NCI-H2029 treated with DMSO at 0.1 percent for 48 hours (cell line): ENCODE measurements around the gene NEK6.

Source experiments
- DNase-seq: peaks from one replicate; lab custom pipeline; 2025; lab: John Stamatoyannopoulos, UW

NEK6 gene

GRCh38 chr9:124376329-124376728, 118.6 kb downstream of the NEK6 start:
- no peak for DNase-seq

- DNase-seq: no peak
These were observed 120.0 kb downstream of the NEK6 start for GRCh38 chr9:124377551-124378406.

DNA sequence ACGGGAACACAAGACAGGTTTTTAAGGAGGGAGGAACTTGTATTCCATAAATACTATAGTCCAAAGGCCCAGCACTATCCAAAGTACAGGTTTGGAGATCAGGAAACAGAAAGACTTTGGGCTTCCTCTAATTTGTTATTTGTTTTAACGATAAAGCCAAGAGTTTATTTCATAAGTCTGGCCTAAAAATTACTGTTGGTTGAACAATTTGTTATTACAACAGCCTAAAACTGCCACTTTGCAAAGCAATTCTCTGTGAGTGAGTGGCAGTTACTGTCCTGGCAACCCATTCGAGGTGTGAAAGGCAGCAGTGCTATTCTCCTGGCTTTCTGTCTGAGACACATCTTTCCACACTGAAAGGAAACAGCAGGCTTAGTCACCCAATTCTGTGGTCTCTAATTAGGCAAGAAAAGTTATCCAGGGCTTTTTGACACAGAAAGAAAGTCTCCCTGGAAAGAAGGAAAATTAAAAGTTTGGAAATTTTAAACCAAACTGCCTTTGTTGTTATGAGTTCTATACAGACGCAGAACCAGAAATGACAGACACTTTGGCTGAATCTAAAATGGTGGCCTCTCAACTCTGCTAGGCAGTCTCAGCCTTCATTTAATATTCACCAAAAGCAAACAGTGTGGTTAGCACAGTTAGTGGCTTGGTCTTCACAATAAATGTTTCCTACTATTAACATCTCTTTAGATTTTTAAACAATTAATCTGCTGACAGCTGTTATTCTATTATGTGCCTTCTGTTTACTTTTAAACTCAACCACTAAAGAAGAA, 123.6 kb downstream of the NEK6 start:
- DNase-seq: peak; percentile 60

DNA sequence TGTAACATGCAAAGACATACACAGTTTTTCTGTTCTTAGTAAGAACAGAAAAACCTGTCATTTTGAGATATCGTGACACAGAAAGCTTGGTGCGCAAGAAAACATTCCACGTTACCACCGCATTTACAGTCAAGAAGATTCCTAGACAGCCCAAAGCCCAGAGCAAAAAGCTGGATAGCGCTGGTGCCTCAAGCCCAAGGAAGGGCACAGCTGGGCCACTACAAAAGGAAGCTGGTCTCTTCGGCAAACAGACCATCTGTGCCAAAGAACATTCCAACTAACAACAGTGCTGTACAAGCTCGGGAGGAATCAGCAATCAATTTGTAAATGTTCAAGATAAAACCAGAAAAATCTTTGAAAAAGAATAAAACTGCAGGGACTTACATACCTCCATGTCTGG, 126.5 kb downstream of the NEK6 start:
- DNase-seq: peak; percentile 81

GRCh38 chr9:124384846-124385245, 127.1 kb downstream of the NEK6 start:
- DNase-seq: peak; percentile 86

- no peak for DNase-seq
These were observed 127.9 kb downstream of the NEK6 start for GRCh38 chr9:124385623-124386022.

DNA sequence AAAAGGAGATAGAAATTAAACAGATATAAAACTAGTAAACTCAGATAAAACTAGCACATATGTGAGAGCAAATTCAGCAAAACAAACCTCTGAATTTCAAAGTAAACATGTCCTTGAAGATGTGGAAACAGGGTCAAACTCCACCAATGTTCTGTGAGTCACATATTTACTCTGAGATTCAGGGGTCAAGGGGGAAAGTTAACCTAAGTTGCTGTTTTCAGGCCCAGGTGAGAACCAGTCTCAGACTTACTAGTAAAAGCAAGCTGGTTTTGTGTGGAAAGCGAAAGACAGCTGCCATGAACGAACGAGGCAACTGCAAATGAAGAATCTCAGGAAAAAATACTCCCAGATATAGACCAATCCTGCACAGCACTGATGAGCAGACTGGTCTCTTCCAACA, 128.5 kb downstream of the NEK6 start:
- DNase-seq: no peak

- DNase-seq: no peak
These were observed 130.7 kb downstream of the NEK6 start for GRCh38 chr9:124388275-124389048.

DNA sequence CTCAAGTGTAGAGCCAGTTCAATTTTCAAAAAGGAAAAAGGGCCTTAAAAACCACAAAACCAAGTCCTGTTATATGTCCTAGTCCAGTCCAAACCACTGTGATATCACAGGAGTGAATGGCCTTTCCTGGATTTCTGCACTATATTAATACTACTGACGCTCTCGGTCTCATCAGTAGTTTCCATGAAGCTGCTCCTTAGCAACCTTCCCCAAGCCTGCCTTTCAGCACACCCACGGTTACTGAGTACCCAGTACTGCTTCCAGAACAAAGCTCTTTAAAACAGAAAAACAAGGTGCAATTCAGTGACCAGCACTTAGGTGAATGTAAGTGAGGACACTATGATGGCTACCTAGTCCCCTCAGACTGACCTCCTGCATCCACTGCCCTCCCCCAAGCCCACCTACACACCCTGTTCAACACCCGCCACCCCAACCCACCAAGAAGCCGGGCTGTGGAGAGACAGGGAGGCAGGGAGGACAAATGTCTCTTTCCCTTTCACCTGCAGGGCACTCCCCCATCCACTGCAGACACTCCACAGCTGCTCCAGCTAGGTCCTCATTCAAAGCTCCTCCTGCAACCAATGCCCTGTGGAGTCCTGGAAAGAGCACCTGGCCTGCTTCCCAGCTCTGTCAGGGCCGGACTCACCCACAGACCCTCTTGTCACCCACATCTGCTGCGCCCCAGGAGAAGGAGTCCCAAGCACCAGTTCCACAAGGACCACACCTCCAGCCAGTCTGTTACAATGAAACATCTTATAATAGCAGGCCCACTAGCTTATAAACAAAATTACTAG, 131.6 kb downstream of the NEK6 start:
- DNase-seq: peak; percentile 82

DNA sequence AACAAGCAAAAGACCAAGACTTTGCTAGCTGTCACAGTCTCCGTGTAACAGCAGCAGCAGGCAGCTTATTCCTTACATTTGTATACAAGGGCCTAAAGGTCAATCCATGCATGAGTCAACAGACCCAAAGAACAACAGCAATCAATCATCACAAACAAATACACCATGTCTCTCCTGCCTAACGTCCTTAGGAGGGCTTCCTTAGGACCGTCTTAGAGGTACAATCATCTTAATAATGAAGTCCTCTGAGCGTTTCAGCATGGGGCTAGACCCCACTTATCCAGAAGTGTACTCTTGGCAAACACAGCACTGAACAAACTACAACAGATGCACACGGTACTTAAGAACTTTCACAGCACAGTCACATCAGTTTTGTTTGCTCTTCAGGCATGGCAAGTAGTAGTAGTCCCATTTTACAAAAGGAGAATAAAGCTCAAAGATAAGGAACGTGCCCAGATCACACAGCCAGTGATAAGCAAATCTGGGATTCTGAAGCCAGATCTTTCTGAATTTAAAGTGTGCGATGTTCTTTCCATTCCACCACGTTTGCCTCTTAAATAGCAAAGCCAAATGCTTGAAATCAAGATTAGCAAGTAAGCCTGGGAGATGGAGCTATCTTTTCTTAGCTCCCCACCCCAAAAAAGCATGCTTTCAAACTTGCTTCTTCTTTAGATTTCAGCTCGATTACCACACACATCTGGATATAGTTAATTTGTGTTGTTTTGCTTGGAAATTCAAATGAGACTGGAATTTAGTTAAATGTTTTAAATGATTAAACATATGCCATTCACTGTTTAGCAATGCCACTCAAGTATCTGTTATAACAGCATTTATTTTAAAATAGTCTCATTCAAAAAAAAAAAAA, 133.3 kb downstream of the NEK6 start:
- DNase-seq: peak; percentile 67

GRCh38 chr9:124392254-124392870, 134.6 kb downstream of the NEK6 start:
- DNase-seq: no peak

DNA sequence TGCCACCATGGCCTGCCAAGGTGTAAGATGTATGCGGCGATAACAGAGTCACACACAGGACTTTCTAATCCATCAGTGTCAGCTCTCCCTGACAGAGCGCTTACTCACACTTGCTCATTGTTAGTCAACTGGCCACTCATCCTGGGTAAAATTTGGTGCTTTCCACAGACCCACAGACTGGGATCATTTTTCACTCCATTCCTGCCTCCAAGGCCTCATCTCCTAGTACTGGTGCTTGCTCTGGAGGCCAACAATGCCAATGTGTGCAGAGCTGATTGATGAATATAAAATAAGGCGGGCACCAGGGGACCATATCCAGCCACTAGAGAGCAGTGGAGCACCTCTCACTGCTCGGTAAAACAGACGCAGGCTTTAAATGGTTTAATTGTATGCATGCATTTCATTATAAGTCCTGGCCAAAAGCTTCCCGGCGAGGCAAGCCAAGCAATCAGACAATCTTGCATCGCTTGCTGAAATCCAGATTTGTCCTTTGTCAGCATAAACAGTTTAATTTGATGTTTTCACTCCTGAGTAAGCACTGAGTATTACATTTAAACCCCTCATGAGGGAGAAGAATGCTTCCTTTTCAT, 135.2 kb downstream of the NEK6 start:
- no peak for DNase-seq

DNA sequence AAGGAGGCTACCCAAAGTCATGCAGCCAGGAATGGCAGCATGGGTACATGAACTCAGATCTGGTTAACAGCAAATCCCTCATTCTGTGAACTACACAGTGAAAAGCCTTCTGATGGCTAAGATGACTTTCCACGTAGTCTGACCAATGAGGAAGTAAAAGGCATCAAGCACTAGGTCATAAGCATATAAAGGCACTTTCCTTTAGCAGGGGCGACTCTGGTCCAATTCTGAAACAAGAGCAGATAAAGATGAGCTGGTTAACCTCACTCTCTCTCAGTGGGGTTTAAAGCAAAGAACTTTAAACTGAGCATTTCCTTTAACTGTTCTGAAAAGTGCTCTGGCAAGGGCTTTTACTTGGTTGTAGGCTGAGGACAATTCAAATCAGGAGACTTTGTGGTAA, 136.4 kb downstream of the NEK6 start:
- DNase-seq: no peak

DNA sequence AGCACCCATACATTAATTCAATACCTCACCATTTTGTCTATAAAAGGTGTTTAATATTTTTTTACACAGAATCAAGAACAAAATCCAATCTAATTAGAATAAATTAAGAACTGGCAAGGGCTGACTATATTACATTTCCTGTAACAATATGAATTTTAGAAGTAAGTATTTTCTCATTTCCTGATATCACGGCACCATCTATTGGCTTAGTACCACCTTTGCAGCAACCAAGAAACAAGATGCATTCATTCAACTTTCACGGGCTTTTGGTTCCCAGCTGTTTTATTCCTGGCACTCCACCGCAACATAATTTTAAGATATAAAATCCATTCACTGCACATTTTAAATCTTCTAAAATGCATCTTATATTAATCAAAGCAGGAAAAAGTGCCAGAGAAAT, 136.8 kb downstream of the NEK6 start:
- DNase-seq: no peak

DNA sequence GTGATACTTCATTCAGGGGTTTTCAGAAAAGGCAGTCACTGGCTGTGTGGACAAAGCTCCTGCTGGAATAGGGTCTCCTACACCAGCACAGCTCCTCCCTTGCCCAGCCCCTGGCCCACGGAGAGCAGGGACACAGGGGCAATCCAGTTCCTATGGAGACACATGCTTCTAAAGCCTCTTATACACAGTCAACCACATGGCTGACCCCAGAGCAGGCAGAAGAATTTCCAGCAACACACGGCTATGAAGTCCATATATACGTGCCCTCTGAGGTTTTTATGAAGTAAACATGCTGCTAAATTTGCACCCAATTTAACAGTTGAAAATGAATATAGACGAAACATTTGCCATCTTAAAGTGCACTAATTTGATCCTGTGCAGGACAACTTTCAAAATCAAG, 138.1 kb downstream of the NEK6 start:
- DNase-seq: no peak

DNA sequence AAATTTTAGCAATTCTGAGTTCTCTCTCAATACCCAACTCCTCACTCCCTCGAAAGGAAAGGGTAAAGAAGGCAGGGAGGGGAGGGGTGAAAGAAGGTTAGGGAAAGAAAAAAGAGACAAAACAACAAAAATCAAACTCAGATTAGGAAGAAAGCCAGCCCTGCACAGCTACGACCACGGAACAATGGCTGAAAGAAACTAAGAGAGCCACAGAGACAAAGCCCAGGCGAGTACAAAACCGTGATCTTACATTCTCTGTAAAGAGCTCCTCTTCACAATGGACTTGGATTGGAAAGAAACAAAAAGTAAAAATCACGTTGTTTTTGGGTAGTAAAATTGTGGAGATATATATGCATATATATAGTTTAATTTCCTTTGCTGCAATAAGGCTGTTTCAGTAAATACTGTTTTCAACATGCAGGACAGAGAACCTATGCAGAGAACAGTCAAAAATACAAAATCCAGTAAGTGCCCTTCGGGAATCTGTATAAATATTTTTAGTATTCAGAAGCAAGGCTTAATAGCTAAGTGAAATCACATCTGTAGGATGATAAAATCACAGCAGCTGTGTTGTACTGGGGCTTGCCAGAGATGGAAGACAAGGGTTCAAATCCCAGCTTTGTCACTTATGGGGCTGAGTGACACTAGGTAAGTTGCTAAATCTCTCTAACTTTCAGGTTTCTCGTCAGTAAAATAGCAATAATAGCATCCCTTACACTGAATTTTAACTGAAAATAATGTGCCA, 140.6 kb downstream of the NEK6 start:
- DNase-seq: no peak

GRCh38 chr9:124399323-124399967, 141.7 kb downstream of the NEK6 start:
- no peak for DNase-seq
